ENCODE measurements around the gene PET117. TPM values are rescaled to one million over a fixed set of nuclear protein-coding genes. Genes with fewer than 3 reads are reported as not detected.

PET117 gene
- total and polyA plus RNA-seq, 7 donors: 13.2 to 29.4 (median 18.0) TPM

- Histone ChIP-seq H3K27me3 (ENCODE audit: insufficient read depth in 3 of 3, low read length in 2 of 3) (no peaks in the 10 kb centered on the region), H3K9me3 (no peaks in the 10 kb centered on the region), H3K4me1 (no peaks in the 10 kb centered on the region), H3K36me3 (ENCODE audit: insufficient read depth in 1 of 2, low read depth in 1 of 2) (peaks cover 11 to 54% of the 10 kb centered on the region in 2 donors), H3K27ac (no peak overlapping the region), H3K4me3 (no peak overlapping the region)
- TF ChIP-seq CTCF (IDR thresholded peaks at IDR 0.05): no peak
- ATAC-seq (no peak), DNase-seq (no peak)
- 70 to 80% (median 71%) methylated on average over 3 of the region's 3 CpGs for WGBS, 3 donors
- intact Hi-C loops (cut with DNase I): loop anchor here in 1 of 2 donors (10.0 kb wide), 1 partner anchor 109 kb away; no protein-coding TSS in a partner anchor
Observed at GRCh38 chr20:18165553-18165952, 27.9 kb downstream of the PET117 start.

GRCh38 chr20:18166241-18166881, 28.7 kb downstream of the PET117 start:
- WGBS, 3 donors: 69 to 72% (median 70%) methylated on average over 5 of the region's 5 CpGs
- Histone ChIP-seq H3K4me3 (no peak overlapping the region), H3K9me3 (no peaks in the 10 kb centered on the region), H3K27ac (no peak overlapping the region), H3K36me3 (ENCODE audit: insufficient read depth in 1 of 2, low read depth in 1 of 2) (peaks cover 9 to 47% of the 10 kb centered on the region in 2 donors), H3K4me1 (no peaks in the 10 kb centered on the region), H3K27me3 (ENCODE audit: insufficient read depth in 3 of 3, low read length in 2 of 3) (no peaks in the 10 kb centered on the region)
- DNase-seq (no peak), ATAC-seq (no peak)
- TF ChIP-seq CTCF (IDR thresholded peaks at IDR 0.05): no peak
- intact Hi-C loops (cut with DNase I): loop anchor here in 1 of 2 donors (10.0 kb wide), 1 partner anchor 108 kb away; no protein-coding TSS in a partner anchor

DNA sequence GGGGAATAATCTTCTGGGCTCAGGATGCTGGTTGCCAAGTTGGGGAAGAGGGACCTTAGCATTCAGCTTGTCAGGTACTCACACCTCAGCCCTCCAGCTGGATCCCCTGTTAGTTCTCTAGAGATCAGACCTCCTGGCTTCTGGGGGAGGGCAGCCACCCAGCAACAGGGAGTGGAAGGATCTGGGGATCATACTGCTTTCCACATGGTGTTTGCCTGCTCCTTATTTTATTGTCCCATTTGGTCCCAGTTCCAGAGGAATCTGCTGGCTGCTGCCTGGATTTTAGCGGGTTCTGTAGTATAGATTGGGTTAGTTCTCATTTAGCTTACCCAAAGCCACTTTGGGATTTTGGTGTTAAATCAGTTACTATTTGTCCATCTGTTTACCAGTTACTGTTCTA, 29.3 kb downstream of the PET117 start:
- Histone ChIP-seq H3K36me3 (ENCODE audit: insufficient read depth in 1 of 2, low read depth in 1 of 2) (peaks cover 5 to 47% of the 10 kb centered on the region in 2 donors), H3K4me3 (no peak overlapping the region), H3K27ac (no peak overlapping the region), H3K27me3 (ENCODE audit: insufficient read depth in 3 of 3, low read length in 2 of 3) (no peaks in the 10 kb centered on the region), H3K9me3 (no peaks in the 10 kb centered on the region), H3K4me1 (no peaks in the 10 kb centered on the region)
- intact Hi-C loops (cut with DNase I): loop anchor here in 1 of 2 donors (10.0 kb wide), 1 partner anchor 108 kb away; no protein-coding TSS in a partner anchor
- no peak for DNase-seq
- TF ChIP-seq CTCF (IDR thresholded peaks at IDR 0.05): no peak
- WGBS, 3 donors: 63 to 77% (median 66%) methylated on average over 1 of the region's 1 CpG
- ATAC-seq: no peak

DNA sequence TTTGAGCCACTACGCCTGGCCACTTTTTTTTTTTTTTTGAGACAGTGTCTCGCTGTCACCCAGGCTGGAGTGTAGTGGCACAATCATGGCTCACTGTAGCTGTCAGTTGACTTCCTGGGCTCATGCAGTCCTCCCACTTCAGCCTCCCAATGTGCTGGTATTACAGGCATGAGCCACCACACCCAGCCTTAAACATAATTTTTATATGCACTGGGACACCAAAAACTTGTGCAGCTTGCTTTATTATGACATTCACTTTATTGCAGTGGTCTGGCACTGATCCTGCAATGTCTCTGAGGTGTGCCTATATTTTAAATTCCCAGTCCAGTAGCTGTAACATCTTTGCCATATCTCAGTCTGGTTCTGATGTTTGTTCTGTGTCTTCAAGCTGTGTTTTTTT, 34.7 kb downstream of the PET117 start:
- H3K4me1 ChIP-seq: no peaks in the 10 kb centered on the region
- 94 to 100% (median 100%) methylated on average over 2 of the region's 2 CpGs for WGBS, 3 donors
- no peaks in the 10 kb centered on the region for H3K27me3 ChIP-seq (ENCODE audit: insufficient read depth in 3 of 3, low read length in 2 of 3)
- peaks cover 0 to 11% of the 10 kb centered on the region in 2 donors for H3K36me3 ChIP-seq (ENCODE audit: insufficient read depth in 1 of 2, low read depth in 1 of 2)
- H3K27ac ChIP-seq: no peak overlapping the region
- ATAC-seq (no peak), DNase-seq (no peak)
- intact Hi-C loops (cut with DNase I): no loop called here
- TF ChIP-seq CTCF (IDR thresholded peaks at IDR 0.05): no peak
- no peak overlapping the region for H3K4me3 ChIP-seq
- H3K9me3 ChIP-seq: no peaks in the 10 kb centered on the region

All from psoas muscle (tissue), 8 donors.